WTC11 (cell line): ENCODE measurements around the gene MBP. TPM values are rescaled to one million over a fixed set of nuclear protein-coding genes. Genes with fewer than 3 reads are reported as not detected.

Source experiments
- ATAC-seq: fragments of 200-7000 bp; cut with Tn5 transposase; 2 replicates; pipeline ENCODE4 v1.10.0; 2021; ENCODE audit warnings: mild to moderate bottlenecking, moderate library complexity
- CTCF ChIA-PET: fragments of 300-600 bp; sonication (Branson Sonifier 250); formaldehyde crosslinking; loops from one replicate; lab custom pipeline; 2021; ENCODE audit warnings: antibody characterized with exemption; lab: Charles Lee
- POLR2A ChIA-PET: fragments of 350-600 bp; sonication (Branson Sonifier 250); formaldehyde crosslinking; loops from one replicate; lab custom pipeline; 2021; ENCODE audit warnings: antibody characterized with exemption; lab: Charles Lee
- DNase-seq: peaks from one replicate; pipeline ENCODE4 v3.0.0; 2021; ENCODE audit warnings: low spot score
- H3K27ac Mint-ChIP-seq: 2 replicates; pipeline ENCODE4 v1.8.0; 2021; ENCODE audit warnings: mixed read lengths
- H3K27me3 Mint-ChIP-seq: 2 replicates; pipeline ENCODE4 v1.8.0; 2021; ENCODE audit warnings: low read depth, mild to moderate bottlenecking, moderate library complexity, mixed read lengths
- H3K36me3 Mint-ChIP-seq: 2 replicates; pipeline ENCODE4 v1.8.0; 2021; ENCODE audit warnings: mixed read lengths
- H3K4me1 Mint-ChIP-seq: 2 replicates; pipeline ENCODE4 v1.8.0; 2022; ENCODE audit warnings: mixed read lengths
- H3K4me3 Mint-ChIP-seq: 2 replicates; pipeline ENCODE4 v1.8.0; 2021; ENCODE audit warnings: mild to moderate bottlenecking, moderate library complexity, mixed read lengths
- H3K9me3 Mint-ChIP-seq: 2 replicates; pipeline ENCODE4 v1.8.0; 2021; ENCODE audit warnings: mixed read lengths
- CBFB ChIP-seq: sonication (generic); formaldehyde crosslinking; IDR thresholded peaks from 2 replicates; pipeline ENCODE4 v1.8.1; 2022; ENCODE audit warnings: mild to moderate bottlenecking, low read depth, missing genetic modification reagents
- ELF4 ChIP-seq: sonication (generic); formaldehyde crosslinking; IDR thresholded peaks from 2 replicates; pipeline ENCODE4 v1.8.1; 2022; ENCODE audit warnings: low read depth, mild to moderate bottlenecking, moderate library complexity, missing genetic modification reagents
- ESRRA ChIP-seq: sonication (generic); formaldehyde crosslinking; IDR thresholded peaks from 2 replicates; pipeline ENCODE4 v1.8.1; 2022; ENCODE audit warnings: mild to moderate bottlenecking, missing genetic modification reagents, borderline replicate concordance
- FOXP1 ChIP-seq: sonication (generic); formaldehyde crosslinking; IDR thresholded peaks from 2 replicates; pipeline ENCODE4 v1.8.0; 2022; ENCODE audit warnings: missing genetic modification reagents, mild to moderate bottlenecking, moderate library complexity, borderline replicate concordance
- GRHL2 ChIP-seq: fragments of 250-450 bp; sonication (Bioruptor Pico); IDR thresholded peaks from 2 replicates; pipeline ENCODE4 v1.8.0; 2022; ENCODE audit warnings: mild to moderate bottlenecking, moderate library complexity; ENCODE audit not compliant: insufficient replicate concordance, severe bottlenecking
- JUN ChIP-seq: sonication (generic); formaldehyde crosslinking; IDR thresholded peaks from 2 replicates; pipeline ENCODE4 v1.8.0; 2023; ENCODE audit warnings: mild to moderate bottlenecking, missing genetic modification reagents
- KAT7 ChIP-seq: sonication (generic); formaldehyde crosslinking; IDR thresholded peaks from 2 replicates; pipeline ENCODE4 v1.8.1; 2023; ENCODE audit warnings: missing genetic modification reagents, mild to moderate bottlenecking, borderline replicate concordance
- MYBL2 ChIP-seq: sonication (generic); formaldehyde crosslinking; IDR thresholded peaks from 2 replicates; pipeline ENCODE4 v1.8.1; 2023; ENCODE audit warnings: mild to moderate bottlenecking, moderate library complexity, missing genetic modification reagents
- NR1H2 ChIP-seq: sonication (generic); formaldehyde crosslinking; IDR thresholded peaks from 2 replicates; pipeline ENCODE4 v1.9.0; 2021; ENCODE audit warnings: mild to moderate bottlenecking, moderate library complexity, missing genetic modification reagents
- NR2C2 ChIP-seq: sonication (generic); formaldehyde crosslinking; IDR thresholded peaks from 2 replicates; pipeline ENCODE4 v1.8.0; 2022; ENCODE audit warnings: mild to moderate bottlenecking, missing genetic modification reagents
- TEAD1 ChIP-seq: sonication (generic); formaldehyde crosslinking; IDR thresholded peaks from 2 replicates; pipeline ENCODE4 v1.8.0; 2022; ENCODE audit warnings: mild to moderate bottlenecking, missing genetic modification reagents
- total RNA-seq: library from RNA; stranded (reverse); gene quantifications from 3 replicates; pipeline ENCODE4 v1.2.3, GENCODE V29; 2021
- TF ChIP-seq, protein P1 (sequence below): sonication (generic); formaldehyde crosslinking; IDR thresholded peaks from 2 replicates; pipeline ENCODE4 v1.8.1; 2023; ENCODE audit warnings: mild to moderate bottlenecking, missing genetic modification reagents
- TF ChIP-seq, protein P2 (sequence below): fragments of 250-450 bp; sonication (Bioruptor Pico); IDR thresholded peaks from 2 replicates; pipeline ENCODE4 v1.9.0; 2021; ENCODE audit warnings: mild to moderate bottlenecking
- TF ChIP-seq, protein P3 (sequence below): sonication (generic); formaldehyde crosslinking; IDR thresholded peaks from 2 replicates; pipeline ENCODE4 v1.8.1; 2023; ENCODE audit warnings: mild to moderate bottlenecking, missing genetic modification reagents
- TF ChIP-seq, protein P4 (sequence below): sonication (generic); formaldehyde crosslinking; IDR thresholded peaks from 2 replicates; pipeline ENCODE4 v1.8.0; 2022; ENCODE audit warnings: mild to moderate bottlenecking, missing genetic modification reagents
- TF ChIP-seq, protein P5 (sequence below): sonication (generic); formaldehyde crosslinking; conservative IDR thresholded peaks from 2 replicates; pipeline ENCODE4 v1.8.1; 2023; ENCODE audit warnings: mild to moderate bottlenecking, low read depth, missing genetic modification reagents, moderate library complexity
- TF ChIP-seq, protein P6 (sequence below): sonication (generic); formaldehyde crosslinking; IDR thresholded peaks from 2 replicates; pipeline ENCODE4 v1.8.1; 2022; ENCODE audit warnings: low read depth, mild to moderate bottlenecking, moderate library complexity, missing genetic modification reagents, borderline replicate concordance
- TF ChIP-seq, protein P7 (sequence below): fragments of 250-450 bp; sonication (Bioruptor Pico); IDR thresholded peaks from 2 replicates; pipeline ENCODE4 v1.9.0; 2021; ENCODE audit warnings: moderate library complexity, mild to moderate bottlenecking, inconsistent platforms, borderline replicate concordance
- TF ChIP-seq, protein P8 (sequence below): sonication (generic); formaldehyde crosslinking; IDR thresholded peaks from 2 replicates; pipeline ENCODE4 v1.8.1; 2022; ENCODE audit warnings: mild to moderate bottlenecking, moderate library complexity, missing genetic modification reagents

The MBP gene
- total RNA-seq, 1 experiment from 2014 or later = 19.6 TPM

DNA sequence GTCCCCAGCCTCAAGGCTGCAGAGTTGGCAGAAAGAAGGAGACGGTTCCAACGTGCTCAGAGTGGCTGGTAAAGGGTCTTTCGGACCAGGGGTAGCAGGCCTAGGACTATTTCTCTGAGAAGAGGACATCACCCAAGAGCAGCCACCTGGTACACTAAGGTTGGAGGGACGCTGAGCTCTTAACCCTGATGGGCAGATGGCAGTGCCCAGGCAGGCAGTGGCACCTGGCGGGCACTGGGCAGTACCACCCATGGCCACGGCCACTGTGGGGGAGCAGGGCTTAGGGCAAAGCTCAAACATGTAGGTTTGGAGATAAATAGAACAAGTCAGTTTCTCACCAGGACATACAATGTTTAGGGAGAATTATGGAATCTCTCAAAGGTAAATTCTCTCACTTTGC is 53.5 kb downstream of the MBP start (continued):
- TF ChIP-seq, protein P1, sequence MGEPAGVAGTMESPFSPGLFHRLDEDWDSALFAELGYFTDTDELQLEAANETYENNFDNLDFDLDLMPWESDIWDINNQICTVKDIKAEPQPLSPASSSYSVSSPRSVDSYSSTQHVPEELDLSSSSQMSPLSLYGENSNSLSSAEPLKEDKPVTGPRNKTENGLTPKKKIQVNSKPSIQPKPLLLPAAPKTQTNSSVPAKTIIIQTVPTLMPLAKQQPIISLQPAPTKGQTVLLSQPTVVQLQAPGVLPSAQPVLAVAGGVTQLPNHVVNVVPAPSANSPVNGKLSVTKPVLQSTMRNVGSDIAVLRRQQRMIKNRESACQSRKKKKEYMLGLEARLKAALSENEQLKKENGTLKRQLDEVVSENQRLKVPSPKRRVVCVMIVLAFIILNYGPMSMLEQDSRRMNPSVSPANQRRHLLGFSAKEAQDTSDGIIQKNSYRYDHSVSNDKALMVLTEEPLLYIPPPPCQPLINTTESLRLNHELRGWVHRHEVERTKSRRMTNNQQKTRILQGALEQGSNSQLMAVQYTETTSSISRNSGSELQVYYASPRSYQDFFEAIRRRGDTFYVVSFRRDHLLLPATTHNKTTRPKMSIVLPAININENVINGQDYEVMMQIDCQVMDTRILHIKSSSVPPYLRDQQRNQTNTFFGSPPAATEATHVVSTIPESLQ (CRISPR knock-in tag) = no peak
- TF ChIP-seq, protein P2, sequence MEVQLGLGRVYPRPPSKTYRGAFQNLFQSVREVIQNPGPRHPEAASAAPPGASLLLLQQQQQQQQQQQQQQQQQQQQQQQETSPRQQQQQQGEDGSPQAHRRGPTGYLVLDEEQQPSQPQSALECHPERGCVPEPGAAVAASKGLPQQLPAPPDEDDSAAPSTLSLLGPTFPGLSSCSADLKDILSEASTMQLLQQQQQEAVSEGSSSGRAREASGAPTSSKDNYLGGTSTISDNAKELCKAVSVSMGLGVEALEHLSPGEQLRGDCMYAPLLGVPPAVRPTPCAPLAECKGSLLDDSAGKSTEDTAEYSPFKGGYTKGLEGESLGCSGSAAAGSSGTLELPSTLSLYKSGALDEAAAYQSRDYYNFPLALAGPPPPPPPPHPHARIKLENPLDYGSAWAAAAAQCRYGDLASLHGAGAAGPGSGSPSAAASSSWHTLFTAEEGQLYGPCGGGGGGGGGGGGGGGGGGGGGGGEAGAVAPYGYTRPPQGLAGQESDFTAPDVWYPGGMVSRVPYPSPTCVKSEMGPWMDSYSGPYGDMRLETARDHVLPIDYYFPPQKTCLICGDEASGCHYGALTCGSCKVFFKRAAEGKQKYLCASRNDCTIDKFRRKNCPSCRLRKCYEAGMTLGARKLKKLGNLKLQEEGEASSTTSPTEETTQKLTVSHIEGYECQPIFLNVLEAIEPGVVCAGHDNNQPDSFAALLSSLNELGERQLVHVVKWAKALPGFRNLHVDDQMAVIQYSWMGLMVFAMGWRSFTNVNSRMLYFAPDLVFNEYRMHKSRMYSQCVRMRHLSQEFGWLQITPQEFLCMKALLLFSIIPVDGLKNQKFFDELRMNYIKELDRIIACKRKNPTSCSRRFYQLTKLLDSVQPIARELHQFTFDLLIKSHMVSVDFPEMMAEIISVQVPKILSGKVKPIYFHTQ (CRISPR knock-in tag) = no peak
- TF ChIP-seq, protein P3, sequence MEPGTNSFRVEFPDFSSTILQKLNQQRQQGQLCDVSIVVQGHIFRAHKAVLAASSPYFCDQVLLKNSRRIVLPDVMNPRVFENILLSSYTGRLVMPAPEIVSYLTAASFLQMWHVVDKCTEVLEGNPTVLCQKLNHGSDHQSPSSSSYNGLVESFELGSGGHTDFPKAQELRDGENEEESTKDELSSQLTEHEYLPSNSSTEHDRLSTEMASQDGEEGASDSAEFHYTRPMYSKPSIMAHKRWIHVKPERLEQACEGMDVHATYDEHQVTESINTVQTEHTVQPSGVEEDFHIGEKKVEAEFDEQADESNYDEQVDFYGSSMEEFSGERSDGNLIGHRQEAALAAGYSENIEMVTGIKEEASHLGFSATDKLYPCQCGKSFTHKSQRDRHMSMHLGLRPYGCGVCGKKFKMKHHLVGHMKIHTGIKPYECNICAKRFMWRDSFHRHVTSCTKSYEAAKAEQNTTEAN = no peak
- no peak for TF ChIP-seq TEAD1 (CRISPR knock-in tag)
- TF ChIP-seq, all 79 proteins: peak for 0

DNA sequence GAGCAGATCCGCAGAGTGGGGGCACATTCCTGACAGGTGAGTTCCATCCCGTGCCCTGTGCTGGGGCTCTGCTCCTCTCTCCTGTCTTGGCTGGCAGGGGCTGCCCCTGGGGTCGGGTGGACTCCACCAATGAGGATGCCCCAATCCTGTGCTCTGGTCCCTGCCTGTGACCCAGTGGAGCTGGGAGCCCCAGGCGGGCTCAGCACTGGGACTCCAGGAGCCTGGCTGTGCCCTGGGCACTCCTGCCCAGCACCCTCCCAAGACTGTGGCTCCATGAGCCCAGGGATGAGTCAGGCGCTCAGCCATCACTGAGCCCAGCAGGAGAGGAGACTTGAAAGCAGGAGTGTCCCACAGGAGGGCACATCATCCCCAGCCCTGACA is 53.9 kb downstream of the MBP start:
- POLR2A ChIA-PET = no interaction called here
- Mint-ChIP-seq H3K4me1 (peaks cover 20% of the 10 kb centered on the region), H3K9me3 (no peaks in the 10 kb centered on the region), H3K27ac (no peak overlapping the region), H3K4me3 (no peak overlapping the region), H3K27me3 (no peaks in the 10 kb centered on the region), H3K36me3 (no peaks in the 10 kb centered on the region)
- DNase-seq = no peak
- CTCF ChIA-PET = no interaction called here
- ATAC-seq = no peak; the same call in 1 of the 2 replicates
- TF ChIP-seq, protein P4, sequence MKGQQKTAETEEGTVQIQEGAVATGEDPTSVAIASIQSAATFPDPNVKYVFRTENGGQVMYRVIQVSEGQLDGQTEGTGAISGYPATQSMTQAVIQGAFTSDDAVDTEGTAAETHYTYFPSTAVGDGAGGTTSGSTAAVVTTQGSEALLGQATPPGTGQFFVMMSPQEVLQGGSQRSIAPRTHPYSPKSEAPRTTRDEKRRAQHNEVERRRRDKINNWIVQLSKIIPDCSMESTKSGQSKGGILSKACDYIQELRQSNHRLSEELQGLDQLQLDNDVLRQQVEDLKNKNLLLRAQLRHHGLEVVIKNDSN = no peak
- TF ChIP-seq NR1H2 (CRISPR knock-in tag) (no peak), GRHL2 (CRISPR knock-in tag) (no peak), ELF4 (no peak), CBFB (CRISPR knock-in tag) (no peak), MYBL2 (no peak), FOXP1 (CRISPR knock-in tag) (no peak), KAT7 (no peak), JUN (CRISPR knock-in tag) (no peak), NR2C2 (no peak), ESRRA (CRISPR knock-in tag) (no peak)
- TF ChIP-seq, protein P5, sequence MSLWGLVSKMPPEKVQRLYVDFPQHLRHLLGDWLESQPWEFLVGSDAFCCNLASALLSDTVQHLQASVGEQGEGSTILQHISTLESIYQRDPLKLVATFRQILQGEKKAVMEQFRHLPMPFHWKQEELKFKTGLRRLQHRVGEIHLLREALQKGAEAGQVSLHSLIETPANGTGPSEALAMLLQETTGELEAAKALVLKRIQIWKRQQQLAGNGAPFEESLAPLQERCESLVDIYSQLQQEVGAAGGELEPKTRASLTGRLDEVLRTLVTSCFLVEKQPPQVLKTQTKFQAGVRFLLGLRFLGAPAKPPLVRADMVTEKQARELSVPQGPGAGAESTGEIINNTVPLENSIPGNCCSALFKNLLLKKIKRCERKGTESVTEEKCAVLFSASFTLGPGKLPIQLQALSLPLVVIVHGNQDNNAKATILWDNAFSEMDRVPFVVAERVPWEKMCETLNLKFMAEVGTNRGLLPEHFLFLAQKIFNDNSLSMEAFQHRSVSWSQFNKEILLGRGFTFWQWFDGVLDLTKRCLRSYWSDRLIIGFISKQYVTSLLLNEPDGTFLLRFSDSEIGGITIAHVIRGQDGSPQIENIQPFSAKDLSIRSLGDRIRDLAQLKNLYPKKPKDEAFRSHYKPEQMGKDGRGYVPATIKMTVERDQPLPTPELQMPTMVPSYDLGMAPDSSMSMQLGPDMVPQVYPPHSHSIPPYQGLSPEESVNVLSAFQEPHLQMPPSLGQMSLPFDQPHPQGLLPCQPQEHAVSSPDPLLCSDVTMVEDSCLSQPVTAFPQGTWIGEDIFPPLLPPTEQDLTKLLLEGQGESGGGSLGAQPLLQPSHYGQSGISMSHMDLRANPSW = no peak
- TF ChIP-seq, protein P6, sequence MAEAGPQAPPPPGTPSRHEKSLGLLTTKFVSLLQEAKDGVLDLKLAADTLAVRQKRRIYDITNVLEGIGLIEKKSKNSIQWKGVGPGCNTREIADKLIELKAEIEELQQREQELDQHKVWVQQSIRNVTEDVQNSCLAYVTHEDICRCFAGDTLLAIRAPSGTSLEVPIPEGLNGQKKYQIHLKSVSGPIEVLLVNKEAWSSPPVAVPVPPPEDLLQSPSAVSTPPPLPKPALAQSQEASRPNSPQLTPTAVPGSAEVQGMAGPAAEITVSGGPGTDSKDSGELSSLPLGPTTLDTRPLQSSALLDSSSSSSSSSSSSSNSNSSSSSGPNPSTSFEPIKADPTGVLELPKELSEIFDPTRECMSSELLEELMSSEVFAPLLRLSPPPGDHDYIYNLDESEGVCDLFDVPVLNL (CRISPR knock-in tag) = no peak
- TF ChIP-seq, protein P1 (CRISPR knock-in tag) = no peak
- TF ChIP-seq, protein P7, sequence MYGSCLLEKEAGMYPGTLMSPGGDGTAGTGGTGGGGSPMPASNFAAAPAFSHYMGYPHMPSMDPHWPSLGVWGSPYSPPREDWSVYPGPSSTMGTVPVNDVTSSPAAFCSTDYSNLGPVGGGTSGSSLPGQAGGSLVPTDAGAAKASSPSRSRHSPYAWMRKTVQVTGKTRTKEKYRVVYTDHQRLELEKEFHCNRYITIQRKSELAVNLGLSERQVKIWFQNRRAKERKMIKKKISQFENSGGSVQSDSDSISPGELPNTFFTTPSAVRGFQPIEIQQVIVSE (CRISPR knock-in tag) = no peak
- TF ChIP-seq, protein P8, sequence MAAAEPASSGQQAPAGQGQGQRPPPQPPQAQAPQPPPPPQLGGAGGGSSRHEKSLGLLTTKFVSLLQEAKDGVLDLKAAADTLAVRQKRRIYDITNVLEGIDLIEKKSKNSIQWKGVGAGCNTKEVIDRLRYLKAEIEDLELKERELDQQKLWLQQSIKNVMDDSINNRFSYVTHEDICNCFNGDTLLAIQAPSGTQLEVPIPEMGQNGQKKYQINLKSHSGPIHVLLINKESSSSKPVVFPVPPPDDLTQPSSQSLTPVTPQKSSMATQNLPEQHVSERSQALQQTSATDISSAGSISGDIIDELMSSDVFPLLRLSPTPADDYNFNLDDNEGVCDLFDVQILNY (CRISPR knock-in tag) = no peak
